GM18907 (cell line): ENCODE measurements around the gene SSBP3.
A peak's percentile ranks its signal among the peaks of the same experiment; 100 is the strongest.
"Not testable (repeated sequence)": the region's sequence is repeated elsewhere in the genome, so short reads cannot be mapped to it uniquely, and the experiment has no call there.

Experiments
- ATAC-seq: cut with Tn5 transposase; IDR thresholded peaks from one replicate; pipeline ENCODE4 v1.9.1; 2021; ENCODE audit warnings: mild to moderate bottlenecking, moderate library complexity; ENCODE audit not compliant: unreplicated experiment

Gene SSBP3

GRCh38 chr1:54394104-54394503, 12.1 kb downstream of the SSBP3 start:
- ATAC-seq: no peak

GRCh38 chr1:54392401-54392800, 13.8 kb downstream of the SSBP3 start:
- ATAC-seq: no peak

GRCh38 chr1:54391450-54392209, 14.6 kb downstream of the SSBP3 start:
- ATAC-seq: no peak

- no peak for ATAC-seq
Observed at GRCh38 chr1:54390655-54391054, 15.5 kb downstream of the SSBP3 start.

GRCh38 chr1:54389608-54390007, 16.6 kb downstream of the SSBP3 start:
- not testable (repeated sequence) for ATAC-seq

GRCh38 chr1:54387419-54387818, 18.8 kb downstream of the SSBP3 start:
- no peak for ATAC-seq

GRCh38 chr1:54385727-54386022, 20.5 kb downstream of the SSBP3 start:
- no peak for ATAC-seq

GRCh38 chr1:54384918-54385726, 21.1 kb downstream of the SSBP3 start:
- ATAC-seq: no peak

GRCh38 chr1:54384471-54384870, 21.7 kb downstream of the SSBP3 start:
- ATAC-seq: no peak

- ATAC-seq: no peak
Observed at GRCh38 chr1:54381524-54381923, 24.7 kb downstream of the SSBP3 start.

- ATAC-seq: no peak
Observed at GRCh38 chr1:54380290-54380882, 25.8 kb downstream of the SSBP3 start.

- ATAC-seq: no peak
Observed at GRCh38 chr1:54379555-54380289, 26.5 kb downstream of the SSBP3 start.

- ATAC-seq: no peak
Observed at GRCh38 chr1:54378874-54379554, 27.2 kb downstream of the SSBP3 start.

- ATAC-seq: no peak
Observed at GRCh38 chr1:54378157-54378873, 27.9 kb downstream of the SSBP3 start.

GRCh38 chr1:54377040-54377691, 29.0 kb downstream of the SSBP3 start:
- ATAC-seq: no peak

- ATAC-seq: peak; percentile 56
Observed at GRCh38 chr1:54376430-54377039, 29.7 kb downstream of the SSBP3 start.

- no peak for ATAC-seq
Observed at GRCh38 chr1:54375712-54376429, 30.3 kb downstream of the SSBP3 start.

GRCh38 chr1:54375298-54375697, 30.9 kb downstream of the SSBP3 start:
- ATAC-seq: no peak

GRCh38 chr1:54374766-54375165, 31.4 kb downstream of the SSBP3 start:
- no peak for ATAC-seq
